MG63 (cell line): ENCODE results near the gene PCDHGB1. TPM values are rescaled to one million over a fixed set of nuclear protein-coding genes. Genes with fewer than 3 reads are reported as not detected.
"Not testable (repeated sequence)": the region's sequence is repeated elsewhere in the genome, so short reads cannot be mapped to it uniquely, and the experiment has no call there.

Source experiments
- DNase-seq: peaks from one replicate; pipeline ENCODE4 v3.0.0-alpha.2; 2020
- H3K27me3 ChIP-seq: fragments of 250-450 bp; sonication (Bioruptor Pico); 2 replicates; pipeline ENCODE4 v1.5.1; 2020; ENCODE audit warnings: mild to moderate bottlenecking, moderate library complexity
- H3K36me3 ChIP-seq: fragments of 250-450 bp; sonication (Bioruptor Pico); 2 replicates; pipeline ENCODE4 v1.5.1; 2020; ENCODE audit warnings: mild to moderate bottlenecking, moderate library complexity
- H3K4me3 ChIP-seq: fragments of 250-450 bp; sonication (Bioruptor Pico); 2 replicates; pipeline ENCODE4 v1.5.1; 2020; ENCODE audit warnings: mild to moderate bottlenecking, moderate library complexity
- H3K9me3 ChIP-seq: fragments of 250-450 bp; sonication (Bioruptor Pico); 2 replicates; pipeline ENCODE4 v1.5.1; 2020; ENCODE audit warnings: mild to moderate bottlenecking, moderate library complexity
- total RNA-seq: library from RNA; depleted of rRNA; stranded (reverse); fragments of >200 nt; shearing (Covaris generic); gene quantifications from 2 replicates; pipeline ENCODE4 v1.2.3, GENCODE V29; 2014; ENCODE audit warnings: low replicate concordance; rRNA removed

PCDHGB1 gene
- total RNA-seq, 1 experiment from 2014 or later = 1.3 TPM

DNA sequence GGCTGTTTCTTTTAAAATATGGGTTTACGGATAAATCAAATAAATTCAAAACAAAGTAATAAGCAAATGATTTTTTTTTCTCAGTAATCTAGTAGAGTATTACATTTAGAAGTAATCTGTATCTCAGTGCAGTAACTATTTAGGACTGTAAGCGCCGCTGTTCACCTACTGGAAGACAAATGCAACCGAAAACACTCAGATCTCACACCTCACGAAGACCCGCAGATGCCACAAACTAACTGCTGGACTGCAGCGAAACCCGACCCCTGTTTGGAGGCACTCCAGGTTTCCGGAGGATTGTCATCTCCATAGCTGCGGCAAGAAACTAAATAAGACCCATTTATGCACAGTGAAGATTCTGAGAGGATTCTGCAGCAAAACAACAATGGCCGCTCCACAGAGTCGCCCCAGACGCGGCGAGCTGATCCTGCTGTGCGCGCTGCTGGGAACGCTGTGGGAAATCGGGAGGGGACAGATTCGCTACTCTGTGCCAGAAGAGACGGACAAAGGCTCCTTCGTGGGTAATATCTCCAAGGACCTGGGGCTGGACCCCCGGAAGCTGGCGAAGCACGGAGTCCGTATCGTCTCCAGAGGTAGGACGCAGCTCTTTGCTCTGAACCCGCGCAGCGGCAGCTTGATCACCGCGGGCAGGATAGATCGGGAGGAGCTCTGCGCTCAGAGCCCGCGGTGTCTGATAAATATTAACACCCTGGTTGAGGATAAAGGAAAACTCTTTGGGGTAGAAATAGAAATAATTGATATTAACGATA is 42.7 kb downstream of the PCDHGB1 start, which contains the start of gene PCDHGA8:
Gene PCDHGA8, plus strand, starts transcription at position 205 of the 770 bp plus-strand sequence. Its CDS starts 181 bp downstream, at position 386.
- Histone ChIP-seq H3K9me3 (peaks cover 9% of the 10 kb centered on the region), H3K4me3 (no peak within 1 kb of the TSS), H3K27me3 (no peaks in the 10 kb centered on the region), H3K36me3 (no peaks in the 10 kb centered on the region)
- DNase-seq = no peak

DNA sequence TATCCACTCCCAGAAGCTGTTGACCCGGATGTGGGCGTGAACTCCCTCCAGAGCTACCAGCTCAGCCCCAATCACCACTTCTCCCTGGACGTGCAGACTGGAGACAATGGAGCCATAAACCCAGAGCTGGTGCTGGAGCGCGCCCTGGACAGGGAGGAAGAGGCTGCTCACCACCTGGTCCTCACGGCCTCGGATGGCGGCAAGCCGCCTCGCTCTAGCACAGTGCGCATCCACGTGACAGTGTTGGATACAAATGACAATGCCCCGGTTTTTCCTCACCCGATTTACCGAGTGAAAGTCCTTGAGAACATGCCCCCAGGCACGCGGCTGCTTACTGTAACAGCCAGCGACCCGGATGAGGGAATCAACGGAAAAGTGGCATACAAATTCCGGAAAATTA is 43.4 kb downstream of the PCDHGB1 start:
- Histone ChIP-seq H3K36me3 (no peaks in the 10 kb centered on the region), H3K9me3 (peaks cover 9% of the 10 kb centered on the region), H3K4me3 (no peak overlapping the region), H3K27me3 (no peaks in the 10 kb centered on the region)
- no peak for DNase-seq

- not testable (repeated sequence) for H3K4me3 ChIP-seq, DNase-seq, H3K36me3 ChIP-seq, H3K27me3 ChIP-seq
- H3K9me3 ChIP-seq = peaks cover 12% of the 10 kb centered on the region
Measured at GRCh38 chr5:141394401-141395187, 44.7 kb downstream of the PCDHGB1 start.

DNA sequence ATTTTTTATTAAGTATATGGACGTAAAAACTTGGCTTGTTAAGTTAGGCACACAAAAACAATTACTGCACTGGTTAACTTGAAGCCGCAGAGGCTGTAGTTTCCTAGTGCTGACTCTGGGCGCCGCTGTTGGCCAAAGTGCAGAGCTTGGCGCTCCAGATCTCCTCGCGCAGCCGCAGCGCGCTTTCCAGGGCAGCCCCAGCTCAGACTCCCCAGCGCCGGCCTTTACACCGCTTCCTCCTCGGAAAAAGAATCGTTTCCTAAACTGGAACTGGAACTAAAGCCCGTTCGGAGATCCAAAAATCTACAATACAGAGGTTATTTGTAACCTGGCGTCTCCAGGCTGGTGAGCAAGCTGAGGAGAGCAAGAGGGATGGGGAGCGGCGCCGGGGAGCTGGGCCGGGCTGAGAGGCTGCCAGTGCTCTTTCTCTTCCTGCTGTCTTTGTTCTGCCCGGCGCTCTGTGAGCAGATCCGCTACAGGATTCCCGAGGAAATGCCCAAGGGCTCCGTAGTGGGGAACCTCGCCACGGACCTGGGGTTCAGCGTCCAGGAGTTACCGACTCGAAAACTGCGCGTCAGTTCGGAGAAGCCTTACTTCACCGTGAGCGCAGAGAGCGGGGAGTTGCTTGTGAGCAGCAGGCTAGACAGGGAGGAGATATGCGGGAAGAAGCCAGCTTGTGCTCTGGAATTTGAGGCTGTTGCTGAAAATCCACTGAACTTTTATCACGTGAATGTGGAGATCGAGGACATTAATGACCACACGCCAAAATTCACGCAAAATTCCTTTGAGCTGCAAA is 48.1 kb downstream of the PCDHGB1 start, which contains the start of gene PCDHGB5:
Gene PCDHGB5, plus strand, starts transcription at position 192 of the 796 bp plus-strand sequence. Its CDS starts 181 bp downstream, at position 373.
- H3K4me3 ChIP-seq, H3K9me3 ChIP-seq, DNase-seq, H3K27me3 ChIP-seq, H3K36me3 ChIP-seq: not testable (repeated sequence)

- H3K9me3 ChIP-seq = peaks cover 9% of the 10 kb centered on the region
- no peaks in the 10 kb centered on the region for H3K27me3 ChIP-seq
- H3K4me3 ChIP-seq = no peak overlapping the region
- DNase-seq = no peak
- no peaks in the 10 kb centered on the region for H3K36me3 ChIP-seq
Measured at GRCh38 chr5:141398608-141399007, 48.7 kb downstream of the PCDHGB1 start.

DNA sequence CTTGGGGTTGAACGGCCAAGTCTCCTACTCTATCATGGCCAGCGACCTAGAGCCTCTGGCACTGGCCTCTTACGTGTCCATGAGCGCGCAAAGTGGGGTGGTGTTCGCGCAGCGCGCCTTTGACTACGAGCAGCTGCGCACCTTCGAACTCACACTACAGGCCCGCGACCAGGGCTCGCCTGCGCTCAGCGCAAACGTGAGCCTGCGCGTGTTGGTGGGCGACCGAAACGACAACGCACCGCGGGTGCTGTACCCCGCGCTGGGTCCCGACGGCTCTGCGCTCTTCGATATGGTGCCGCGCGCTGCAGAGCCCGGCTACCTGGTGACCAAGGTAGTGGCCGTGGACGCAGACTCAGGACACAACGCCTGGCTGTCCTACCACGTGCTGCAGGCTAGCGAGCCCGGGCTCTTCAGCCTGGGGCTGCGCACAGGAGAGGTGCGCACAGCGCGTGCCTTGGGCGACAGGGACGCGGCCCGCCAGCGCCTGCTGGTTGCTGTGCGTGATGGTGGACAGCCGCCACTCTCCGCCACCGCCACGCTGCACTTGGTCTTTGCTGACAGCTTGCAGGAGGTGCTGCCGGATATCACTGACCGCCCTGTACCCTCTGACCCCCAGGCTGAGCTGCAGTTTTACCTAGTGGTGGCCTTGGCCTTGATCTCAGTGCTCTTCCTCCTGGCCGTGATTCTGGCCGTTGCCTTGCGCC is 49.8 kb downstream of the PCDHGB1 start:
- H3K4me3 ChIP-seq = no peak overlapping the region
- no peaks in the 10 kb centered on the region for H3K27me3 ChIP-seq
- DNase-seq = no peak
- no peaks in the 10 kb centered on the region for H3K36me3 ChIP-seq
- peaks cover 9% of the 10 kb centered on the region for H3K9me3 ChIP-seq

Other genes with a start within 250 kb of the PCDHGB1 start
- not detected in 2 replicates for gene PCDHB3, start 249.6 kb upstream of the PCDHGB1 start, total RNA-seq
- not detected in 2 replicates for gene PCDHB4, start 228.3 kb upstream of the PCDHGB1 start, total RNA-seq
- gene PCDHB5, start 214.9 kb upstream of the PCDHGB1 start, total RNA-seq = 2.3 TPM in 1 of 2 replicates, not detected in the other
- gene PCDHB6, start 200.0 kb upstream of the PCDHGB1 start, total RNA-seq = 0.10 TPM in 1 of 2 replicates, not detected in the other
- 0.46 TPM in 1 of 2 replicates, not detected in the other for gene PCDHB7, start 177.5 kb upstream of the PCDHGB1 start, total RNA-seq
- gene PCDHB8, start 172.3 kb upstream of the PCDHGB1 start, total RNA-seq = not detected in 2 replicates
- gene PCDHB16, start 167.7 kb upstream of the PCDHGB1 start, total RNA-seq = 0.10 and 1.2 TPM in 2 replicates
- 1.9 TPM in 1 of 2 replicates, not detected in the other for gene PCDHB9, start 162.9 kb upstream of the PCDHGB1 start, total RNA-seq
- gene PCDHB10, start 157.7 kb upstream of the PCDHGB1 start, total RNA-seq = 0.10 TPM in 1 of 2 replicates, not detected in the other
- gene PCDHB11, start 150.5 kb upstream of the PCDHGB1 start, total RNA-seq = 1.0 TPM in 1 of 2 replicates, not detected in the other
- 0.16 TPM in 1 of 2 replicates, not detected in the other for gene PCDHB12, start 141.4 kb upstream of the PCDHGB1 start, total RNA-seq
- gene PCDHB13, start 136.2 kb upstream of the PCDHGB1 start, total RNA-seq = 0.40 TPM in 1 of 2 replicates, not detected in the other
- 0.74 and 3.8 TPM in 2 replicates for gene PCDHB14, start 126.8 kb upstream of the PCDHGB1 start, total RNA-seq
- 0.07 and 2.0 TPM in 2 replicates for gene PCDHB15, start 104.7 kb upstream of the PCDHGB1 start, total RNA-seq
- not detected in 2 replicates for gene SLC25A2, start 46.0 kb upstream of the PCDHGB1 start, total RNA-seq
- 183 and 217 TPM in 2 replicates for gene TAF7, start 29.3 kb upstream of the PCDHGB1 start, total RNA-seq
- gene PCDHGA1, start 19.6 kb upstream of the PCDHGB1 start, total RNA-seq = 0.42 and 0.56 TPM in 2 replicates
- not detected in 2 replicates for gene PCDHGA2, start 11.3 kb upstream of the PCDHGB1 start, total RNA-seq
- gene PCDHGA3, start 6.3 kb upstream of the PCDHGB1 start, total RNA-seq = not detected in 2 replicates
- 0.23 and 0.44 TPM in 2 replicates for gene PCDHGA4, start 4.9 kb downstream of the PCDHGB1 start, total RNA-seq
- gene PCDHGB2, start 9.9 kb downstream of the PCDHGB1 start, total RNA-seq = 1.6 and 2.5 TPM in 2 replicates
- not detected in 2 replicates for gene PCDHGA5, start 14.1 kb downstream of the PCDHGB1 start, total RNA-seq
- 0.81 TPM in 1 of 2 replicates, not detected in the other for gene PCDHGB3, start 20.1 kb downstream of the PCDHGB1 start, total RNA-seq
- 0.20 and 2.3 TPM in 2 replicates for gene PCDHGA6, start 23.8 kb downstream of the PCDHGB1 start, total RNA-seq
- gene PCDHGA7, start 32.6 kb downstream of the PCDHGB1 start, total RNA-seq = 0.07 and 0.67 TPM in 2 replicates
- 0.17 and 0.26 TPM in 2 replicates for gene PCDHGB4, start 37.6 kb downstream of the PCDHGB1 start, total RNA-seq
- gene PCDHGA8, start 42.5 kb downstream of the PCDHGB1 start, total RNA-seq = 0.03 and 0.59 TPM in 2 replicates
- gene PCDHGB5, start 47.8 kb downstream of the PCDHGB1 start, total RNA-seq = 0.53 TPM in 1 of 2 replicates, not detected in the other
- not detected in 2 replicates for gene PCDHGA9, start 52.7 kb downstream of the PCDHGB1 start, total RNA-seq
- gene PCDHGB6, start 57.9 kb downstream of the PCDHGB1 start, total RNA-seq = not detected in 2 replicates
- 1.0 and 1.2 TPM in 2 replicates for gene PCDHGA10, start 62.9 kb downstream of the PCDHGB1 start, total RNA-seq
- gene PCDHGB7, start 67.6 kb downstream of the PCDHGB1 start, total RNA-seq = 0.10 TPM in 1 of 2 replicates, not detected in the other
- not detected in 2 replicates for gene PCDHGA11, start 71.0 kb downstream of the PCDHGB1 start, total RNA-seq
- not detected in 2 replicates for gene PCDHGA12, start 80.4 kb downstream of the PCDHGB1 start, total RNA-seq
- 42.3 and 49.8 TPM in 2 replicates for gene PCDHGC3, start 125.9 kb downstream of the PCDHGB1 start, total RNA-seq
- gene PCDHGC4, start 134.9 kb downstream of the PCDHGB1 start, total RNA-seq = not detected in 2 replicates
- gene PCDHGC5, start 139.0 kb downstream of the PCDHGB1 start, total RNA-seq = 0.46 TPM in 1 of 2 replicates, not detected in the other